ENCODE results near the gene ANXA2R. TPM values are rescaled to one million over a fixed set of nuclear protein-coding genes. Genes with fewer than 3 reads are reported as not detected.
A peak's percentile ranks its signal among the peaks of the same experiment; 100 is the strongest.

The ANXA2R gene
- total and polyA plus RNA-seq, 2 of the 13 experiments (the other 11 are each of a cell fraction or from before 2014, with no cell fraction given), result 0.95 to 1.3 TPM

DNA sequence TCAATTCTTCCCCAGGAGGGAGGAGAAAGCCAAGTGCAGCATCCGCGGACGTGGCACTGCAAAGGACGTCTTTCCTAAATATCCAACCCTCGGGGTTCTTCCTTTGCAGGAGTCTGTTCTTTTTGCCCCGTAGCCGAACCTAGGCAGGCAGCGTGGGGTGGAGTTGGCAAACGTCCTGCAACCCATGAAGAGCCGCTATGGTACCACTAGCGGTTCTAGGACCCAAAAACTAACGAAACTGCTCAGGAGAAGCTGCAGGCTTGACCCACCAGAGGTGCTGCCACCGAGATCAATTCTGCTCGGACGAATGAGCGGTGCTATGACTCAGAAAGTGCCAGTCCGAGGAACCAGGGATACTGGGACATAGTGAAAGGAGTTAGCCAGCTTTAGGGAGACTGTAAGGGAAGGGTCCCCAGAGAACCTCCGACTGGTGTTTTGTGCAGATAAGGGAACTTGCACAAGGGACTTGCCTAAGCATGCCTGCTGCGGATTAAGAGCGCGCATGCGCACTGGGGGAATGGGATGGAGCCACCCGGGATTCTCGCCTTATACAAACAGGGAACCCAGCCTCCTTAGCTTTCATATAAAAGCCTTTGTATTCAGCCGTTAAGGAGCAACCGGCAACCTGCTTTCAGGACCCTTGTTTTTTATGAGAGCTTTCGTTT is 32.7 kb downstream of the ANXA2R start (continued):
- TF ChIP-seq KAT8 (CRISPR knock-in tag; IDR thresholded peaks at IDR 0.05) (0 out of 2 replicates have a peak, but pooled peaks have one; percentile 27), AHDC1 (CRISPR knock-in tag; IDR thresholded peaks at IDR 0.05; ENCODE audit: borderline replicate concordance) (0 out of 2 replicates have a peak, but pooled peaks have one; percentile 16), ONECUT2 (CRISPR knock-in tag; IDR thresholded peaks at IDR 0.05) (no peak), IRX3 (CRISPR knock-in tag; IDR thresholded peaks at IDR 0.05; ENCODE audit: borderline replicate concordance, low read depth) (no peak), TRIM24 (CRISPR knock-in tag; IDR thresholded peaks at IDR 0.05) (0 out of 2 replicates have a peak, but pooled peaks have one; percentile 30), NCOA1 (CRISPR knock-in tag; IDR thresholded peaks at IDR 0.05) (0 out of 2 replicates have a peak, but pooled peaks have one; percentile 27), ZGPAT (CRISPR knock-in tag; IDR thresholded peaks at IDR 0.05) (0 out of 2 replicates have a peak, but pooled peaks have one; percentile 17), ZNF317 (CRISPR knock-in tag; IDR thresholded peaks at IDR 0.05) (no peak), KDM5A (IDR thresholded peaks at IDR 0.05; ENCODE audit: borderline replicate concordance, low read length) (0 out of 2 replicates have a peak, but pooled peaks have one; percentile 13), POLR2AphosphoS5 (IDR thresholded peaks at IDR 0.05; ENCODE audit: low read depth, low read length) (peak; percentile 49; the same call in 1 of the 2 replicates), STAG1 (CRISPR knock-in tag; IDR thresholded peaks at IDR 0.05) (no peak), ZNF337 (CRISPR knock-in tag; IDR thresholded peaks at IDR 0.05; ENCODE audit: borderline replicate concordance, low read depth) (no peak)
